Mucosa of descending colon (tissue), 3 donors: Measurements from ENCODE around the gene CACNG6. TPM values are rescaled to one million over a fixed set of nuclear protein-coding genes. Genes with fewer than 3 reads are reported as not detected.

Experiments
- ATAC-seq: fragments of 200-7000 bp; cut with Tn5 transposase; one replicate; pipeline ENCODE4 v1.9.1; 2020; ENCODE audit warnings: mild to moderate bottlenecking, moderate library complexity
- DNase-seq, 3 donors: peaks; one replicate each; pipeline ENCODE4 v3.0.0-alpha.2; 2020
- H3K36me3 ChIP-seq: fragments of 200-600 bp; one replicate; pipeline ENCODE4 v1.8.0; 2021; ENCODE audit warnings: low read depth, mild to moderate bottlenecking
- H3K4me1 ChIP-seq: fragments of 200-600 bp; one replicate; pipeline ENCODE4 v1.8.0; 2021; ENCODE audit warnings: low read depth, mild to moderate bottlenecking
- H3K4me3 ChIP-seq: fragments of 200-600 bp; one replicate; pipeline ENCODE4 v1.8.0; 2021; ENCODE audit warnings: mild to moderate bottlenecking
- H3K9me3 ChIP-seq: fragments of 200-600 bp; one replicate; pipeline ENCODE4 v1.8.0; 2021; ENCODE audit warnings: mild to moderate bottlenecking
- intact Hi-C, 2 donors: fragments of 100-400 bp; cut with DNase I in 1 of 2; cut with micrococcal nuclease in 1 of 2; formaldehyde crosslinking; loops; one replicate each; pipeline versions ENCODE4 v1.11.0 to v1.11.1; 2022; cut with DNase I, micrococcal nuclease
- total RNA-seq, 3 donors: library from RNA; stranded (reverse); fragmentation: NEBNext Ultra II Directional in 2 of 3; extraction: Animal tissue kit (Norgen Biotek cat#: 25700) in 2 of 3; gene quantifications; one replicate each; pipeline versions ENCODE4 v1.2.1 to v1.2.4, GENCODE V29; 2021 to 2023
- TF ChIP-seq, protein P1 (sequence below): fragments of 200-600 bp; IDR thresholded peaks from one replicate; pipeline ENCODE4 v1.8.0; 2022; ENCODE audit warnings: antibody characterized with exemption, mild to moderate bottlenecking
- donor health status: DM: no; HTN: no; CAD: no; lungs with moderate emphysema.
- donor health status: DM: no; HTN: no; CAD: no.
- donor health status: DM: no; HTN: yes; CAD: no.

CACNG6 gene
- total RNA-seq, 3 donors from 2014 or later = not detected

- intact Hi-C loops = no loop called here
- Histone ChIP-seq H3K36me3 (no peaks in the 10 kb centered on the region), H3K4me1 (no peaks in the 10 kb centered on the region), H3K4me3 (no peak overlapping the region), H3K9me3 (no peaks in the 10 kb centered on the region)
- DNase-seq (no peak), ATAC-seq (no peak)
- TF ChIP-seq, protein P1, sequence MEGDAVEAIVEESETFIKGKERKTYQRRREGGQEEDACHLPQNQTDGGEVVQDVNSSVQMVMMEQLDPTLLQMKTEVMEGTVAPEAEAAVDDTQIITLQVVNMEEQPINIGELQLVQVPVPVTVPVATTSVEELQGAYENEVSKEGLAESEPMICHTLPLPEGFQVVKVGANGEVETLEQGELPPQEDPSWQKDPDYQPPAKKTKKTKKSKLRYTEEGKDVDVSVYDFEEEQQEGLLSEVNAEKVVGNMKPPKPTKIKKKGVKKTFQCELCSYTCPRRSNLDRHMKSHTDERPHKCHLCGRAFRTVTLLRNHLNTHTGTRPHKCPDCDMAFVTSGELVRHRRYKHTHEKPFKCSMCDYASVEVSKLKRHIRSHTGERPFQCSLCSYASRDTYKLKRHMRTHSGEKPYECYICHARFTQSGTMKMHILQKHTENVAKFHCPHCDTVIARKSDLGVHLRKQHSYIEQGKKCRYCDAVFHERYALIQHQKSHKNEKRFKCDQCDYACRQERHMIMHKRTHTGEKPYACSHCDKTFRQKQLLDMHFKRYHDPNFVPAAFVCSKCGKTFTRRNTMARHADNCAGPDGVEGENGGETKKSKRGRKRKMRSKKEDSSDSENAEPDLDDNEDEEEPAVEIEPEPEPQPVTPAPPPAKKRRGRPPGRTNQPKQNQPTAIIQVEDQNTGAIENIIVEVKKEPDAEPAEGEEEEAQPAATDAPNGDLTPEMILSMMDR = no peak
Measured at GRCh38 chr19:54041969-54042606, 50.7 kb downstream of the CACNG6 start.

DNA sequence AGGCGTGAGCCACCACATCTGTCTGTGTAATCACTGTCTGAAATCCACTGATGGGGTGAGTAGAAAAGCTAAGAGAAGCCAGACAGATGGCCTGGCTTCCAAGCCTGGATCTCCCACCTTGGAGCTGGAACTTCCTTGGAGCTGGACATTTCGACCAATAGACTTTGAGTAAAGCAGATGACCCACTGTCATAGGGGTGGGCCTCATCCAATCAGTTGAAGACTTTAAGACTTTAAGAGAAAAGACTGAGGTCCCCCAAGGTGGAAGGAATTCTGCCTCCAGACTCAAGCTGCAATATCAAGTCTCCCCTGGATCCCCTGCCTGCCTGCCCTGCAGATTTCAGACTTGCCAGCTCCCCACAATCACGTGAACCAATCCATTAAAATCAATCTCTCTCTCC is 51.6 kb downstream of the CACNG6 start:
- ATAC-seq (no peak), DNase-seq (no peak)
- no peaks in the 10 kb centered on the region for H3K9me3 ChIP-seq
- TF ChIP-seq, protein P1 = no peak
- H3K4me1 ChIP-seq = no peaks in the 10 kb centered on the region
- H3K36me3 ChIP-seq = no peaks in the 10 kb centered on the region
- intact Hi-C loops = no loop called here
- H3K4me3 ChIP-seq = no peak overlapping the region

GRCh38 chr19:54045771-54046170 is 54.3 kb downstream of the CACNG6 start:
- no peaks in the 10 kb centered on the region for H3K4me1 ChIP-seq
- DNase-seq (no peak), ATAC-seq (no peak)
- no peak overlapping the region for H3K4me3 ChIP-seq
- TF ChIP-seq, protein P1 = no peak
- H3K36me3 ChIP-seq = no peaks in the 10 kb centered on the region
- no peaks in the 10 kb centered on the region for H3K9me3 ChIP-seq
- intact Hi-C loops = no loop called here

- no peaks in the 10 kb centered on the region for H3K36me3 ChIP-seq
- no peaks in the 10 kb centered on the region for H3K4me1 ChIP-seq
- intact Hi-C loops = no loop called here
- no peak for ATAC-seq
- TF ChIP-seq, protein P1 = no peak
- no peak for DNase-seq
- H3K9me3 ChIP-seq = no peaks in the 10 kb centered on the region
- H3K4me3 ChIP-seq = no peak overlapping the region
Measured at GRCh38 chr19:54047616-54048015, 56.2 kb downstream of the CACNG6 start.

Other genes starting within 250 kb of the CACNG6 start
- gene NLRP12, start 167.3 kb upstream of the CACNG6 start, total RNA-seq = under 1 TPM in 2 of 3 donors, not detected in 1; 0.19 to 0.28 TPM
- 100 to 1,000 TPM in 1 of 3 donors, 10 to 100 TPM in 2; 47.0 to 193 (median 67.7) TPM for gene MYADM, start 123.8 kb upstream of the CACNG6 start, total RNA-seq
- under 1 TPM in 2 of 3 donors, not detected in 1; 0.09 to 0.35 TPM for gene PRKCG, start 109.4 kb upstream of the CACNG6 start, total RNA-seq
- gene CACNG7, start 82.4 kb upstream of the CACNG6 start, total RNA-seq = under 1 TPM in 1 of 3 donors, not detected in 2; 0.54 TPM
- gene CACNG8, start 28.7 kb upstream of the CACNG6 start, total RNA-seq = under 1 TPM in 2 of 3 donors, not detected in 1; 0.07 to 0.09 TPM
- not detected for gene VSTM1, start 72.3 kb downstream of the CACNG6 start, total RNA-seq
- not detected for gene TARM1, start 89.7 kb downstream of the CACNG6 start, total RNA-seq
- gene OSCAR, start 109.2 kb downstream of the CACNG6 start, total RNA-seq = 1 to 10 TPM in 2 of 3 donors, under 1 TPM in 1; 0.35 to 1.8 (median 1.4) TPM
- gene NDUFA3, start 111.2 kb downstream of the CACNG6 start, total RNA-seq = 100 to 1,000 TPM in 2 of 3 donors, 10 to 100 TPM in 1; 93.4 to 155 (median 139) TPM
- gene TFPT, start 124.0 kb downstream of the CACNG6 start, total RNA-seq = 10 to 100 TPM in 2 of 3 donors, 1 to 10 TPM in 1; 9.8 to 18.2 (median 15.3) TPM
- 10 to 100 TPM; 34.3 to 54.6 (median 39.9) TPM for gene PRPF31, start 124.1 kb downstream of the CACNG6 start, total RNA-seq
- gene CNOT3, start 146.1 kb downstream of the CACNG6 start, total RNA-seq = 10 to 100 TPM; 42.4 to 47.9 (median 43.7) TPM
- 10 to 100 TPM in 1 of 3 donors, 1 to 10 TPM in 2; 7.5 to 10.8 (median 8.0) TPM for gene LENG1, start 168.1 kb downstream of the CACNG6 start, total RNA-seq
- gene TMC4, start 181.5 kb downstream of the CACNG6 start, total RNA-seq = 100 to 1,000 TPM; 107 to 276 (median 178) TPM
- gene MBOAT7, start 197.9 kb downstream of the CACNG6 start, total RNA-seq = 100 to 1,000 TPM in 2 of 3 donors, 10 to 100 TPM in 1; 79.9 to 176 (median 113) TPM
- 10 to 100 TPM; 35.0 to 40.3 (median 35.2) TPM for gene TSEN34, start 199.7 kb downstream of the CACNG6 start, total RNA-seq
- 1,000 to 10,000 TPM in 2 of 3 donors, 100 to 1,000 TPM in 1; 873 to 1,110 (median 1,027) TPM for gene RPS9, start 209.2 kb downstream of the CACNG6 start, total RNA-seq
- gene LILRB3, start 231.4 kb downstream of the CACNG6 start, total RNA-seq = 1 to 10 TPM in 2 of 3 donors, under 1 TPM in 1; 0.67 to 7.7 (median 4.3) TPM